ENCODE measurements around the gene ADTRP. TPM values are rescaled to one million over a fixed set of nuclear protein-coding genes. Genes with fewer than 3 reads are reported as not detected.

Gene ADTRP
- total RNA-seq, 1 experiment from 2014 or later = 0.86 TPM

- H3K9me3 ChIP-seq (ENCODE audit: control insufficient read depth in 1 of 2, insufficient read depth in 1 of 2, low read depth in 1 of 2, low read length in 2 of 2) = no peaks in the 10 kb centered on the region
- ChIA-PET CTCF (no interaction called here), POLR2A (no interaction called here), RAD21 (ENCODE audit: low non-redundant PET in 1 of 2, low total read pairs in 2 of 2, uncharacterized antibody in 2 of 2, unreplicated experiment in 2 of 2) (no interaction called here)
- TF ChIP-seq ELF1 (IDR thresholded peaks at IDR 0.05; ENCODE audit: borderline replicate concordance, low read depth) (no peak), CBX3 (IDR thresholded peaks at IDR 0.05; ENCODE audit: low read depth) (no peak), POLR2AphosphoS5 (IDR thresholded peaks at IDR 0.05; ENCODE audit: low read depth, low read length) (no peak), SP1 (IDR thresholded peaks at IDR 0.05; ENCODE audit: low read depth) (no peak), CEBPB (IDR thresholded peaks at IDR 0.05; ENCODE audit: low read depth) (no peak), ZNF274 (IDR thresholded peaks at IDR 0.05; ENCODE audit: low read depth, low read length) (no peak), SRF (IDR thresholded peaks at IDR 0.05; ENCODE audit: low read depth) (no peak), RAD21 (IDR thresholded peaks at IDR 0.05; ENCODE audit: low read depth) (no peak), TCF7L2 (IDR thresholded peaks at IDR 0.05; ENCODE audit: borderline replicate concordance, extremely low read depth, insufficient read depth, insufficient read length) (no peak), SIN3A (IDR thresholded peaks at IDR 0.05; ENCODE audit: low read depth) (no peak)
- no peaks in the 10 kb centered on the region for H3K27me3 ChIP-seq (ENCODE audit: insufficient read depth, low read length)
- intact Hi-C loops (cut with micrococcal nuclease) = no loop called here
- no peak overlapping the region for H3K9ac ChIP-seq (ENCODE audit: low read length)
- ATAC-seq (no peak), DNase-seq (ENCODE audit: low read depth, low spot score) (no peak)
- H4K20me1 ChIP-seq (ENCODE audit: insufficient read depth) = no peaks in the 10 kb centered on the region
- no peaks in the 10 kb centered on the region for H3K9me2 ChIP-seq (ENCODE audit: insufficient read depth)
- peaks cover 0 to 5% of the 10 kb centered on the region in 2 experiments; a peak in 1 of 4 replicates for H3K4me1 ChIP-seq (ENCODE audit: control insufficient read depth in 1 of 2, insufficient read depth in 2 of 2, low read length in 2 of 2)
- no peaks in the 10 kb centered on the region for H3K36me3 ChIP-seq (ENCODE audit: control insufficient read depth in 1 of 2, insufficient read depth in 2 of 2, low read length in 2 of 2)
- H3K79me2 ChIP-seq (ENCODE audit: insufficient read depth, low read length) = no peaks in the 10 kb centered on the region
- no TSS peak for BruUV-seq (replicated peaks)
- no peak overlapping the region for H3K4me3 ChIP-seq (replicated peaks in 1 of 2; ENCODE audit: low read depth in 1 of 2, low read length in 2 of 2)
- H3K4me2 ChIP-seq (ENCODE audit: low read length) = no peak overlapping the region
- H3K27ac ChIP-seq (ENCODE audit: low read depth, low read length) = no peak overlapping the region
- no peak overlapping the region for H2AFZ ChIP-seq (ENCODE audit: low read depth, low read length, poor library complexity, severe bottlenecking)
These were observed 34.3 kb upstream of the ADTRP start for GRCh38 chr6:11812951-11813350.

DNA sequence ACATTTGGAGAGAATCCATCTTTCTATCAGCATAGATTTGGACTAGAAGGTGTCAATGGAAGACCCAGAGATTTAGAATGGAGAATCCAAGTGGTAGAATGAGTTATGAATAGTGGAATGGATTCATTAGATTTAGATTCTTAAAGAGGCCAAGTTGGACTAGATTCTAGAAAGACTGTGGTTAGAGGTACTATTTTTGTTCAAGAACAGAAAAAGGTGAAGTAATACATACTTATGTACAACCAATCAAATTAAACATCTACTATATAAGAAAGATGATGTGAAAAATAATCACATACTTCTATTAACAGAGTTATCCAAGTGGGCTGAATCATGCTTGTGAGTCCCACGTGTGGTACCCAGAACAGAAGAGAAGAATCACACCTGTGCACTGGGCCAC is 33.8 kb upstream of the ADTRP start:
- CTCF ChIA-PET = no interaction called here
- Histone ChIP-seq H3K36me3 (ENCODE audit: control insufficient read depth in 1 of 2, insufficient read depth in 2 of 2, low read length in 2 of 2) (no peaks in the 10 kb centered on the region), H4K20me1 (ENCODE audit: insufficient read depth) (no peaks in the 10 kb centered on the region), H3K9ac (ENCODE audit: low read length) (no peak overlapping the region), H3K4me3 (replicated peaks in 1 of 2; ENCODE audit: low read depth in 1 of 2, low read length in 2 of 2) (no peak overlapping the region), H3K79me2 (ENCODE audit: insufficient read depth, low read length) (no peaks in the 10 kb centered on the region), H3K4me1 (ENCODE audit: control insufficient read depth in 1 of 2, insufficient read depth in 2 of 2, low read length in 2 of 2) (peaks cover 0 to 5% of the 10 kb centered on the region in 2 experiments; a peak in 1 of 4 replicates), H2AFZ (ENCODE audit: low read depth, low read length, poor library complexity, severe bottlenecking) (no peak overlapping the region), H3K9me3 (ENCODE audit: control insufficient read depth in 1 of 2, insufficient read depth in 1 of 2, low read depth in 1 of 2, low read length in 2 of 2) (no peaks in the 10 kb centered on the region), H3K27ac (ENCODE audit: low read depth, low read length) (no peak overlapping the region), H3K9me2 (ENCODE audit: insufficient read depth) (no peaks in the 10 kb centered on the region), H3K4me2 (ENCODE audit: low read length) (no peak overlapping the region), H3K27me3 (ENCODE audit: insufficient read depth, low read length) (no peaks in the 10 kb centered on the region)
- DNase-seq (ENCODE audit: low read depth, low spot score) (no peak), ATAC-seq (no peak)
- RAD21 ChIA-PET (ENCODE audit: low non-redundant PET in 1 of 2, low total read pairs in 2 of 2, uncharacterized antibody in 2 of 2, unreplicated experiment in 2 of 2) = no interaction called here
- BruUV-seq (replicated peaks) = no TSS peak
- TF ChIP-seq JUND (IDR thresholded peaks at IDR 0.05) (no peak), CBX3 (IDR thresholded peaks at IDR 0.05; ENCODE audit: low read depth) (no peak), TCF7L2 (IDR thresholded peaks at IDR 0.05; ENCODE audit: borderline replicate concordance, extremely low read depth, insufficient read depth, insufficient read length) (no peak), SIN3A (IDR thresholded peaks at IDR 0.05; ENCODE audit: low read depth) (no peak), ATF3 (IDR thresholded peaks at IDR 0.05) (no peak), POLR2A (IDR thresholded peaks at IDR 0.05; ENCODE audit: borderline replicate concordance, extremely low read depth, insufficient read depth, insufficient read length) (no peak), RAD21 (IDR thresholded peaks at IDR 0.05; ENCODE audit: low read depth) (no peak), ELF1 (IDR thresholded peaks at IDR 0.05; ENCODE audit: borderline replicate concordance, low read depth) (no peak), EZH2phosphoT487 (IDR thresholded peaks at IDR 0.05; ENCODE audit: borderline replicate concordance) (no peak), SP1 (IDR thresholded peaks at IDR 0.05; ENCODE audit: low read depth) (no peak)
- intact Hi-C loops (cut with micrococcal nuclease) = no loop called here
- POLR2A ChIA-PET = no interaction called here

Measured in HCT116 (cell line).